Astrocyte of the hippocampus (primary cell): Measurements from ENCODE around the gene CHTF8.
A peak's percentile ranks its signal among the peaks of the same experiment; 100 is the strongest.

ENCODE experiments used
- DNase-seq: peaks from one replicate; pipeline ENCODE4 v3.0.0; 2011; ENCODE audit warnings: low read depth, low spot score

CHTF8 gene

DNA sequence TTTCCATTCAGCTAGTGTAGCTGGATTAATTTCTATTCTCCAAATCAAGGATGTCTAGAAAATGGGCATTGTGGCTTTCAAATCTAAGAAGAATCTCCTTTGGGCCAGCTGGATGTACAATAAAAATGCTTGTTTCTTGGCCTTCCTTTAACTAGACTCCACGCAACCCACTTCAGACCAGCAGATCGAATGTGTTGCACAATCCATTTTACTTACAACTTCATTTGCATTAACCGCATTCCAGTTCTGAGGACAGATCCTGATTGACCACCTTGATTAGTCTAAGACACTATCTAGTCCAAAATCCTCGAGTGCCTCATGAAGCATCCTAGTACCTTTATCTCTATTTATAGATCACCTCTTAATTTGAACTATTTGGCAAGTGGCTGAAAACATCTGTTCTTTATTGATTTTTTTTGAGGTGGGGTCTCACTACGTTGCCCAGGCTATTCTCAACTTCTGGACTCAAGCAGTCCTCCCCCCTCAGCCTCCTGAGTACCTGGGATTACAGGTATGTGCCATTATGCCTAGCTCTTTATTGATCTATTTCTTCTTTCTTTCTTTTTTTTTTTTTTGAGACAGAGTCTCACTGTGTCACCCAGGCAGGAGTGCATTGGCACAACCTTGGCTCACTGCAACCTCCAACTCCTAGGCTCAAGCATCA is 47.2 kb downstream of the CHTF8 start:
- DNase-seq, result no peak

DNA sequence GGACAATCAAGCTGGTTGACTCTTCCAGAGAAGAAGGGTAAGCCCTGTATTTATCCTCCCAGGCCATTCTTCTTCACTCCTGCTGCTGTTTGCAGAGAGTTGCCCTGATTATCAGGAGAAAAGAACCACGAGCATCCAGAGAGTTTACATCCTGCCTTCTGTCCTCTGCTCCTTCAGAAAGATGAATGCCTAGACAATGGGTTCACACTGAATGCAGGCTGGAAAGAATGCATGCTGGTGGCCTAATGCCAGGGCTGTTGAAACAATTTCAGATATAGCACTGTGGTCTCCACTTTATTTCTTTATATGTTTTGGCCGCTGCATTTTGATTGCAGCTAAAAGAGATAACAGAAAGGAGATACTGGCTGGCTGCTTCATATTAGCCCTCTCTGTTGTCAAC is 48.1 kb downstream of the CHTF8 start:
- peak; percentile 70 for DNase-seq

DNA sequence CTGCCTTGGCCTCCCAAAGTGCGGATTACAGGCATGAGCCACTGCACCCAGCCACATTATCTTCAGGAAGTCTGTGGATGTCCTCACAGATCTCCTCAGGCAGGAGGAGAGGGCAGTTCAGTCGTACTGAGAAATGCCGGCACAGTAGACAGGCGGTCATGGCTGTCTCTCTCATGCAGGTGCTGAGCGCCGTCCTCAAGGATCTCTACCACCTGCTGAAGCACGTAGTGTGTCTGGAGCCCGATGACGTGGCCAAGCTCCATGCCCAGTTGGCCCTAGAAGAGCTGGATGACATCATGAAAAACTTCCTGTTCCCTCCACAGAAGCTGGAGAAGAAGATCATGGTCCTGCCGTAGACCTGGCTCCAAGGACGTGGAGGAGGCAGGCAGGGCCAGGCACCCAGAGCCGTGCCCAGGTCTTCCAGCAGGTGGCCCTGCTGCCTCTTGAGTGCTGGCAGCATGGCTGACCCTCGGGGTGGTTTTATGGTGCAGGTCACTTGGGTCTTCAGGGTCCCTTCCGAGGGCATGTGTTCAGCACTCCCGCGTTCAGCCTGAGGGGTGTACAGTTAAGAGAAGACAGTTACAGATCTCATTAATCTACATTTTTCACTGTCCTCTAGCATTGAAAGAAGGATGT is 49.0 kb downstream of the CHTF8 start:
- no peak for DNase-seq

DNA sequence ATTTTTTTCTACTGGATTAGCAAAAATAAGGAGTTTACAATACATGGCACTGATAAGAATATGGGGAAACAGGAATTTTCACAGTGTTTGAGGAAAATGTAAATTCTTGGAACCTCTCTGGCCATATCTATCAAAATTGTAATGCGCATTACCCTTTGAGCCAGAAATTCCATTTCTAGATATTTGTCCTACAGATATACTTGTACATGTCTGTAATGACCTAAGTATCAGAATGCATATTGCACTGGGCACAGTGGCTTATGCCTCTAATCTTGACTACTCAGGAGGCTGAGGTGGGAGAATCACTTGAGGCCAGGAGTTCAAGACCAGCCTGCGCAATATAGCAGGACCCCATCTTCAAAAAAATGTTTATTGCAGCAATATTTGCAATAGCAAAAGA is 52.7 kb downstream of the CHTF8 start:
- no peak for DNase-seq

DNA sequence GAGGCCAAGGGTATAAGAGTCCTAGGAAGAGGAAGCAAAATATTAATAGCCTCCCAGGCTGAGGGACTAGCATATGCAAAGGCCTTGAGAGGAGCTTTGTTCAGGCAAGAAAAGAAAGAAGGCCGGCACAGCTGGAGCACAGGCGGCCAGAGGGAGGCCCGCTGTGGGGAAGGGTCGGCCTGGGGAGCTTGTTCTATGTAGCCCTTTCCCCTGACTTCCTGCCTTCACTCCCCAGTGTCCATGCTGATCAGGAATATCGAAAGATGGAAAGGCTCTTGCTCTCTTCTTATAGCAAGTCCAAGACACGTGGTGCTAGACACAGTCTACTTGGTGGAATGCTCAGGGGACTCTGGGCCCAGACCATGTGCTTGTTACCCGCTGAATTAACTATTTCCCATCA is 54.3 kb downstream of the CHTF8 start:
- no peak for DNase-seq

DNA sequence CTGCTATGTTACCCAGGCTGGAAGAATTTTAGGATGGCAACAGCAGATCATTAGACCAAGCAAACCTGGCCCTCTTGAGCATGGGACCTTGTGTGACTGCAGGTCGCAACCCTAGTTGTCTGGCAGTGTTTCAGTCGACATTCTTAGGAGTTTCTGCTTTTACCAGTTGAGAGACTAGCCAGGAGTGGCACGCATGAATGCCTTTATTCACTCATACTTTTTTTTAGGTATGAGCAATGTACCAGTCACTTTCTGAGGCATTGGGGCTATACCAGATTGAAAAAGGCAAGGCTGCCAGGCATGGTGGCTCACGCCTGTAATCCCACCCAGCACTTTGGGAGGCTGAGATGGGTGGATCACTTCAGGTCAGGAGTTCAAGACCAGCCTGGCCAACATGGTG is 55.1 kb downstream of the CHTF8 start:
- peak; percentile 89 for DNase-seq

DNA sequence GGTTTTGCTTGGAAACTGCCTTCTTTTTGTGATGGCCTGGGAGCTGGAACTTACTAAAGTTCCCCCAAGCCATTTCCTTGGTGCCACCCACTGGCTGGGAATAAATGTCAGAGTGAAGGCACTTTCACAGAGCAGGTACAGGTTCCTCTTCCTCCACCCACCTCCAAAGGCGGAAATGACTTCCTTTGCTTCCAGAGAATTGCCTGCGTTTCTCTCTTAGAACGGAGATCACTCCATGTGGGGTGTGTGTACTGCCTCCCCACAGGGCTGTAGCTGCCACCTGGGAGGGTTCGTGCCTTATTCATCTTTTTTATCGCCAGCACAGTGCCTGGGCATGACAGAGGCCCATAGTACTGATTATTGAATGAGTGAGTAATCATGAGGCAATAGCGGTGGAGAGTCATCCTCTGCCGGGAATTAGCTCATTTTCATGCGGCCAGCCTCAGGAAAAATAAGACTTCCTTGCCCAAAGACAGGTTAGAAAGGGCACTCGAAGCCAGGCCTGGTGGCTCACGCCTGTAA is 59.1 kb downstream of the CHTF8 start:
- peak; percentile 83 for DNase-seq

DNA sequence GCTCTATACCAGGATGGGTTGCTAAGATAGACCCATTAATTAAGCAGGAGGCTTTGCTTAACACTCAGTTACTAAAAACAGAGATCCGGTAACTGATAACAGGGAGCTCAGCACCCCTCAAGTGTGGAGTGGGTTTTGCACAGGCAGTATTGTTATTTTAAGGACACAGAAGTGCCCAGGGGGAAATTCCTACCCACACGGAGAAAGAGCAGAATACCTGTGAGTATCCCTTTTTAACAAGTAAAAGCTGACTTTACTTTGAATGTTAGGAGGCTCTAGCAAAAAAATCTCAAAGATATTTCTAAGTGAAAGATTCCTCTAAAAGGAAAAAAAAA is 59.8 kb downstream of the CHTF8 start:
- no peak for DNase-seq

DNA sequence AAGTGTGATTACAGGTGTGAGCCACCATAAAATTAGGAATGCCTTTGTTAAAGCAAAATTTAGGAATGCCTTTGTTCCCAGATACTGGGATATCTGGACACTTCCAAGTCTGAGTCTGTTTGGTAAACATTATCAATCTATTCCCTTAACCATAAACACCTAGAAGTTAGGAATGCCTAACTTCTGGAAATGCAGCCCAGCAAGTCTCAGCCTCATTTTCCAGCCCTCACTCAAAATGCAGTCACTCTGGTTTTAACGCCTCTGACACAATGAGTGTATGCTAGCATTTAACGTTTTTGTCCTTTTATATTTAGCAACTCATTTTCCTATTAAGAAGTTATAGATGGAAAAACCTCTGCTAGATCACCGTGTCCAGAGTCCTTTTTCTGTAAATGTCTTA is 61.4 kb downstream of the CHTF8 start:
- DNase-seq, result no peak

DNA sequence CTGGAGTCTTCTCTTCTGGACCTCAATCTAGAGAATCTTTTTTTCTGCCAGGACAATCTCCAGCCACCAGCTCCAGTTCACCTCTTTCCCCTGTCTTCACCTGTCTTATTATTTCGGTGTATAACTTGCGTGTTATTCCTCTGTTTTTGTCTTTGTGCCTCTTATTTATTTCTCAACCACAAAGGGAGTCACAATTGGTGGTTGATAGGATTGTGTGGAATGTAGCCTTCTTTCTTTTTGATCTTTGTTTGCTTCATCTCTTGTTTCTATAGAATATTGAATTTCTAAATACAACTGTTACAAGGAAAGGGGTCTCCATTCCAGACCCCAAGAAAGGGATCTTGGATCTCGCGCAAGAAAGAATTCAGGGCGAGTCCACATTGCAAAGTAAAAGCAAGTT is 62.9 kb downstream of the CHTF8 start:
- DNase-seq, result peak; percentile 44
